ENCODE data around the gene EYS.
"Not testable (repeated sequence)": the region's sequence is repeated elsewhere in the genome, so short reads cannot be mapped to it uniquely, and the experiment has no call there.

The EYS gene

DNA sequence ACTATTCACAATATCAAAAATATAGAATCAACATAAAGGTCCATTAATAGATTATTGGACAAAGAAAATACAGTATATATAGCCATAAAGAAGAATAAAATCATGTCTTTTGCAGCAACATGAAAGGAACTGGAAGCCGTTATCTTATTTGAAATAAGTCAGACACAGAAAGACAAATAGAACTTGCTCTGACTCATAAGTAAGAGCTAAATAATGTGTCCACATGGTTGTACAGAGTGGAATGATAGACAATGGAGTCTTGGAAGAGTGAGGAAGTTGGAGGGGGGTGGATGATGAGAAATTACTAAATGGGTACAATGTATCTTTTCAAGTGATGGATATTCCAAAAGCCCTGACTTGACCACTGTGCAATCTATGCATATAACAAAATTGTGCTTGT lies 1457.9 kb downstream of the EYS start:
- peak; percentile 72 for TF ChIP-seq ISL1 (CRISPR knock-in tag; IDR thresholded peaks at IDR 0.05)
- TF ChIP-seq, protein P1, sequence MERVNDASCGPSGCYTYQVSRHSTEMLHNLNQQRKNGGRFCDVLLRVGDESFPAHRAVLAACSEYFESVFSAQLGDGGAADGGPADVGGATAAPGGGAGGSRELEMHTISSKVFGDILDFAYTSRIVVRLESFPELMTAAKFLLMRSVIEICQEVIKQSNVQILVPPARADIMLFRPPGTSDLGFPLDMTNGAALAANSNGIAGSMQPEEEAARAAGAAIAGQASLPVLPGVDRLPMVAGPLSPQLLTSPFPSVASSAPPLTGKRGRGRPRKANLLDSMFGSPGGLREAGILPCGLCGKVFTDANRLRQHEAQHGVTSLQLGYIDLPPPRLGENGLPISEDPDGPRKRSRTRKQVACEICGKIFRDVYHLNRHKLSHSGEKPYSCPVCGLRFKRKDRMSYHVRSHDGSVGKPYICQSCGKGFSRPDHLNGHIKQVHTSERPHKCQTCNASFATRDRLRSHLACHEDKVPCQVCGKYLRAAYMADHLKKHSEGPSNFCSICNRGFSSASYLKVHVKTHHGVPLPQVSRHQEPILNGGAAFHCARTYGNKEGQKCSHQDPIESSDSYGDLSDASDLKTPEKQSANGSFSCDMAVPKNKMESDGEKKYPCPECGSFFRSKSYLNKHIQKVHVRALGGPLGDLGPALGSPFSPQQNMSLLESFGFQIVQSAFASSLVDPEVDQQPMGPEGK (CRISPR knock-in tag; IDR thresholded peaks at IDR 0.05; ENCODE audit: borderline replicate concordance), result no peak
- no peak for TF ChIP-seq OSR1 (CRISPR knock-in tag; IDR thresholded peaks at IDR 0.05)
- 0 out of 3 replicates have a peak, but pooled peaks have one; percentile 26 for ATAC-seq

DNA sequence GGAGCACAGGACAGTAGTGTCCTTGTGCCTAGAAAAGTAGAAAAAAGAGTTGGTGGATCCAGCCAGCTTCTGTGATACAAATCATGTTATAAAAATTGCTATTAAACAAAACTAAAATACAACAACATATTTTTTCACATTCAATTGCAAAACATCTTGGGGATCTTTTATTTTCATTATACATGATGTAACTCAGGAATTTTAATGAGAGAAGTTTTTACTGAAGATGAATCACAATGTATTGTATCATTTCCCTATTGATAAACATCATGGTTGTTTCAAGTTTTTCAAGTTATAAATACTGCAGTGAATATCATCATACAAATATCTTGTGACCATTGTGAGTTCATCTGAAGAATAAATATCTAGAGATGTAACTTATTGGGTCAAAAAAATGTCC lies 1463.4 kb downstream of the EYS start:
- no peak for ATAC-seq
- TF ChIP-seq, protein P2, sequence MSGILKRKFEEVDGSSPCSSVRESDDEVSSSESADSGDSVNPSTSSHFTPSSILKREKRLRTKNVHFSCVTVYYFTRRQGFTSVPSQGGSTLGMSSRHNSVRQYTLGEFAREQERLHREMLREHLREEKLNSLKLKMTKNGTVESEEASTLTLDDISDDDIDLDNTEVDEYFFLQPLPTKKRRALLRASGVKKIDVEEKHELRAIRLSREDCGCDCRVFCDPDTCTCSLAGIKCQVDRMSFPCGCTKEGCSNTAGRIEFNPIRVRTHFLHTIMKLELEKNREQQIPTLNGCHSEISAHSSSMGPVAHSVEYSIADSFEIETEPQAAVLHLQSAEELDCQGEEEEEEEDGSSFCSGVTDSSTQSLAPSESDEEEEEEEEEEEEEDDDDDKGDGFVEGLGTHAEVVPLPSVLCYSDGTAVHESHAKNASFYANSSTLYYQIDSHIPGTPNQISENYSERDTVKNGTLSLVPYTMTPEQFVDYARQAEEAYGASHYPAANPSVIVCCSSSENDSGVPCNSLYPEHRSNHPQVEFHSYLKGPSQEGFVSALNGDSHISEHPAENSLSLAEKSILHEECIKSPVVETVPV (CRISPR knock-in tag; IDR thresholded peaks at IDR 0.05), result no peak
- TF ChIP-seq ISL1 (CRISPR knock-in tag; IDR thresholded peaks at IDR 0.05), result peak; percentile 37; the same call in 1 of the 2 replicates

DNA sequence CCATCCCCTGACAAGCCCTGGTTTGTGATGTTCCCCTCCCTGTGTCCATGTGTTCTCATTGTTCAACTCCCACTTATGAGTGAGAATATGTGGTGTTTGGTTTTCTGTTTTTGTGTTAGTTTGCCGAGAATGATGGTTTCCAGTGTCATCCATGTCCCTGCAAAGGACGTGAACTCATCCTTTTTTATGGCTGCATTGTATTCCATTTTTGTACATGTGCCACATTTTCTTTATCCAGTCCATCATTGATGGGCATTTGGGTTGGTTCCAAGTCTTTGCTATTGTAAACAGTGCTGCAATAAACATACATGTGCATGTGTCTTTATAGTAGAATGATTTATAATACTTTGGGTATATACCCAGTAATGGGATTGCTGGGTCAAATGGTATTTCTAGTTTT lies 1468.1 kb downstream of the EYS start:
- TF ChIP-seq ZNF8 (CRISPR knock-in tag; IDR thresholded peaks at IDR 0.05), result peak; percentile 84; the same call in 1 of the 2 replicates
- not testable (repeated sequence) for ATAC-seq

DNA sequence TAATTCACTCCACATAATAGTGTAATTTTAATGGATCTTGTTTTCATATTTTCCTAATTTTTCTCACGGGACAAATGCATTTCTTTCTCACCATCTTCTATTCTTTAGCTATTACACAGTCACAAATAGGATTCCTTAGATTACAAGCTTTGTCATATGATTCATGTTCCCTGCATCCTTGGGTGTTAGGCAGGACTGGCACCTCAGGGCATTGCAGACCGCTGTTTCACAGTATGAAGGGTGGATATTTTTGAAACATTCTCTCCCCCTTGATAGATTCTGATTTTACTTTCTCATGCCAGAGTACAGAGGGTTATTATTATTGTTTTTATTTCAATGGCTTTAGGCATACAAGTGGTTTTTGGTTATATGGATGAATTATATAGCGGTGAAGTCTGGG lies 1469.0 kb downstream of the EYS start:
- ATAC-seq, result no peak
- TF ChIP-seq RARB (CRISPR knock-in tag; IDR thresholded peaks at IDR 0.05) (no peak), TOX (CRISPR knock-in tag; IDR thresholded peaks at IDR 0.05; ENCODE audit: borderline replicate concordance) (no peak), ZNF565 (CRISPR knock-in tag; conservative IDR thresholded peaks at IDR 0.05; ENCODE audit: low read depth) (no peak), PPARA (CRISPR knock-in tag; IDR thresholded peaks at IDR 0.05; ENCODE audit: borderline replicate concordance) (no peak), ZNF8 (CRISPR knock-in tag; IDR thresholded peaks at IDR 0.05) (no peak), CSDC2 (CRISPR knock-in tag; IDR thresholded peaks at IDR 0.05) (no peak), ARNTL (CRISPR knock-in tag; IDR thresholded peaks at IDR 0.05; ENCODE audit: borderline replicate concordance, low read depth) (no peak), TCF4 (CRISPR knock-in tag; IDR thresholded peaks at IDR 0.05; ENCODE audit: borderline replicate concordance) (no peak), ZC3H10 (CRISPR knock-in tag; IDR thresholded peaks at IDR 0.05) (no peak), ZFP30 (CRISPR knock-in tag; IDR thresholded peaks at IDR 0.05) (no peak), GLIS3 (CRISPR knock-in tag; IDR thresholded peaks at IDR 0.05) (no peak), ESRRG (CRISPR knock-in tag; IDR thresholded peaks at IDR 0.05) (no peak), BACH2 (CRISPR knock-in tag; IDR thresholded peaks at IDR 0.05; ENCODE audit: borderline replicate concordance) (no peak), OSR1 (CRISPR knock-in tag; IDR thresholded peaks at IDR 0.05) (no peak), SNAI2 (CRISPR knock-in tag; IDR thresholded peaks at IDR 0.05) (no peak), ZNF70 (CRISPR knock-in tag; IDR thresholded peaks at IDR 0.05) (no peak), ISL1 (CRISPR knock-in tag; IDR thresholded peaks at IDR 0.05) (no peak)
- TF ChIP-seq, protein P2 (CRISPR knock-in tag; IDR thresholded peaks at IDR 0.05), result no peak
- TF ChIP-seq, protein P3, sequence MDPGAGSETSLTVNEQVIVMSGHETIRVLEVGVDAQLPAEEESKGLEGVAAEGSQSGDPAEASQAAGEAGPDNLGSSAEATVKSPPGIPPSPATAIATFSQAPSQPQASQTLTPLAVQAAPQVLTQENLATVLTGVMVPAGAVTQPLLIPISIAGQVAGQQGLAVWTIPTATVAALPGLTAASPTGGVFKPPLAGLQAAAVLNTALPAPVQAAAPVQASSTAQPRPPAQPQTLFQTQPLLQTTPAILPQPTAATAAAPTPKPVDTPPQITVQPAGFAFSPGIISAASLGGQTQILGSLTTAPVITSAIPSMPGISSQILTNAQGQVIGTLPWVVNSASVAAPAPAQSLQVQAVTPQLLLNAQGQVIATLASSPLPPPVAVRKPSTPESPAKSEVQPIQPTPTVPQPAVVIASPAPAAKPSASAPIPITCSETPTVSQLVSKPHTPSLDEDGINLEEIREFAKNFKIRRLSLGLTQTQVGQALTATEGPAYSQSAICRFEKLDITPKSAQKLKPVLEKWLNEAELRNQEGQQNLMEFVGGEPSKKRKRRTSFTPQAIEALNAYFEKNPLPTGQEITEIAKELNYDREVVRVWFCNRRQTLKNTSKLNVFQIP (CRISPR knock-in tag; IDR thresholded peaks at IDR 0.05; ENCODE audit: borderline replicate concordance, low read depth), result no peak
- TF ChIP-seq, protein P4, sequence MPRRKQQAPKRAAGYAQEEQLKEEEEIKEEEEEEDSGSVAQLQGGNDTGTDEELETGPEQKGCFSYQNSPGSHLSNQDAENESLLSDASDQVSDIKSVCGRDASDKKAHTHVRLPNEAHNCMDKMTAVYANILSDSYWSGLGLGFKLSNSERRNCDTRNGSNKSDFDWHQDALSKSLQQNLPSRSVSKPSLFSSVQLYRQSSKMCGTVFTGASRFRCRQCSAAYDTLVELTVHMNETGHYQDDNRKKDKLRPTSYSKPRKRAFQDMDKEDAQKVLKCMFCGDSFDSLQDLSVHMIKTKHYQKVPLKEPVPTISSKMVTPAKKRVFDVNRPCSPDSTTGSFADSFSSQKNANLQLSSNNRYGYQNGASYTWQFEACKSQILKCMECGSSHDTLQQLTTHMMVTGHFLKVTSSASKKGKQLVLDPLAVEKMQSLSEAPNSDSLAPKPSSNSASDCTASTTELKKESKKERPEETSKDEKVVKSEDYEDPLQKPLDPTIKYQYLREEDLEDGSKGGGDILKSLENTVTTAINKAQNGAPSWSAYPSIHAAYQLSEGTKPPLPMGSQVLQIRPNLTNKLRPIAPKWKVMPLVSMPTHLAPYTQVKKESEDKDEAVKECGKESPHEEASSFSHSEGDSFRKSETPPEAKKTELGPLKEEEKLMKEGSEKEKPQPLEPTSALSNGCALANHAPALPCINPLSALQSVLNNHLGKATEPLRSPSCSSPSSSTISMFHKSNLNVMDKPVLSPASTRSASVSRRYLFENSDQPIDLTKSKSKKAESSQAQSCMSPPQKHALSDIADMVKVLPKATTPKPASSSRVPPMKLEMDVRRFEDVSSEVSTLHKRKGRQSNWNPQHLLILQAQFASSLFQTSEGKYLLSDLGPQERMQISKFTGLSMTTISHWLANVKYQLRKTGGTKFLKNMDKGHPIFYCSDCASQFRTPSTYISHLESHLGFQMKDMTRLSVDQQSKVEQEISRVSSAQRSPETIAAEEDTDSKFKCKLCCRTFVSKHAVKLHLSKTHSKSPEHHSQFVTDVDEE (CRISPR knock-in tag; IDR thresholded peaks at IDR 0.05), result no peak

All from SK-N-SH treated with all-trans-retinoic acid at 6 μM for 48 hours (cell line).